Effector memory CD4-positive, alpha-beta T cell (primary cell): Measurements from ENCODE around the gene SGPP1.

Experiments
- DNase-seq, 3 donors: peaks; one replicate each; pipeline ENCODE4 v3.0.0-alpha.2; 2020
- H3K27ac ChIP-seq: 2 replicates; pipeline ENCODE4 v1.7.0; 2013; ENCODE audit warnings: mild to moderate bottlenecking, low read length, moderate library complexity; ENCODE audit not compliant: insufficient read depth, poor library complexity, severe bottlenecking
- H3K27me3 ChIP-seq: replicated peaks from 2 replicates; pipeline ENCODE4 v1.7.0; 2013; ENCODE audit warnings: mild to moderate bottlenecking, low read length; ENCODE audit not compliant: insufficient read depth, control insufficient read depth, poor library complexity, severe bottlenecking
- H3K36me3 ChIP-seq: 2 replicates; pipeline ENCODE4 v1.7.0; 2013; ENCODE audit warnings: mild to moderate bottlenecking, low read length, moderate library complexity; ENCODE audit not compliant: control insufficient read depth, insufficient read depth
- H3K4me1 ChIP-seq: 2 replicates; pipeline ENCODE4 v1.7.0; 2013; ENCODE audit warnings: low read length, mild to moderate bottlenecking; ENCODE audit not compliant: control insufficient read depth, insufficient read depth, poor library complexity, severe bottlenecking
- H3K4me3 ChIP-seq: 2 replicates; pipeline ENCODE4 v1.7.0; 2013; ENCODE audit warnings: low read length, low read depth, mild to moderate bottlenecking; ENCODE audit not compliant: insufficient read depth, poor library complexity, severe bottlenecking
- H3K9me3 ChIP-seq: 2 replicates; pipeline ENCODE4 v1.7.0; 2013; ENCODE audit warnings: mild to moderate bottlenecking, low read length, moderate library complexity; ENCODE audit not compliant: control insufficient read depth

SGPP1 gene

GRCh38 chr14:63727231-63727735, 582 bp downstream of the SGPP1 start:
- Histone ChIP-seq H3K4me1 (peaks cover 4% of the 10 kb centered on the region), H3K27ac (peak overlapping the region; percentile 82), H3K9me3 (no peaks in the 10 kb centered on the region), H3K4me3 (peak overlapping the region; percentile 98), H3K36me3 (no peaks in the 10 kb centered on the region), H3K27me3 (no peaks in the 10 kb centered on the region)
- peak in 1 of 3 donors; percentile 2 for DNase-seq

DNA sequence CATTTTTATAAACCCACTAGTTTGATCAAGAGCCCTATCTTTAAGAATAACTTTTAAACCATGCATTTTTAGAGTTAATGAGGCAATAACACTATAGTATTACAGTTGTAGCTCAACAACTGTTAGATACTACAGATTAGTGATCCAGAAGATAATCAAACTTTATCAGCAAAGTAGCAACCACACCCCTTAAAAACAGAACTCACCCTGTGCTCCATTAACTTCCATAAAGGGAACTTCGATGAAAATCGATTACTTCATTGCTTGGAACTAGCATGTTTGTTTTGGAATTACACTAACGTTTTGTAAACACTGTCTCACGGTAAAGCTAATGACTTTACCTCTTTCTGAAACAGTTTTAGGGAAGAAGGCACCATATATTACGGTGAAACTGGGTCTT, 1.4 kb downstream of the SGPP1 start:
- H3K27me3 ChIP-seq = no peaks in the 10 kb centered on the region
- H3K36me3 ChIP-seq = no peaks in the 10 kb centered on the region
- peaks cover 4% of the 10 kb centered on the region for H3K4me1 ChIP-seq
- H3K9me3 ChIP-seq = no peaks in the 10 kb centered on the region
- H3K27ac ChIP-seq = no peak overlapping the region
- peak overlapping the region; percentile 98 for H3K4me3 ChIP-seq
- no peak for DNase-seq

- no peak for DNase-seq
- Histone ChIP-seq H3K4me3 (peak overlapping the region; percentile 98), H3K9me3 (no peaks in the 10 kb centered on the region), H3K27me3 (no peaks in the 10 kb centered on the region), H3K4me1 (peaks cover 4% of the 10 kb centered on the region), H3K27ac (no peak overlapping the region), H3K36me3 (no peaks in the 10 kb centered on the region)
Measured at GRCh38 chr14:63725786-63726460, 1.9 kb downstream of the SGPP1 start.

DNA sequence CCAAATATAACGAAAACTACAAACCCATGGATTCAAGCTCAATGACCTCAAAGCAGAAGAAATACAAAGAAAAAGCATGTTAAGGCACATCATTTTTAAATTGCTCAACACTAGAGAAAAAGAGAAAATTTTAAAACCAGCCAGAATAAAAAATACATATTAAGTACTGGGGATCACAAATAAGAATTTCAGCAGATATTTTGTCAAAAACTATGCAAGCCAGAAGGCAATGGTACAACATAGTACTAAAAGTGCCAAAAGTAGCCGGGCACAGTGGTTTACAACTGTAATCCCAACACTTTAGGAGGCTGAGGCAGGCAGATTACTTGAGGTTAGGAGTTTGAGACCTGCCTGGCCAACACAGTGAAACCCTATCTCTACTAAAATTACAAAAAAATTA, 10.2 kb downstream of the SGPP1 start:
- H3K27me3 ChIP-seq = no peaks in the 10 kb centered on the region
- no peak for DNase-seq
- no peak overlapping the region for H3K27ac ChIP-seq
- H3K36me3 ChIP-seq = peaks cover 8% of the 10 kb centered on the region
- peaks cover 9% of the 10 kb centered on the region for H3K9me3 ChIP-seq
- no peaks in the 10 kb centered on the region for H3K4me1 ChIP-seq
- H3K4me3 ChIP-seq = no peak overlapping the region

GRCh38 chr14:63715360-63715759, 12.5 kb downstream of the SGPP1 start:
- H3K4me1 ChIP-seq = no peaks in the 10 kb centered on the region
- no peak overlapping the region for H3K27ac ChIP-seq
- H3K4me3 ChIP-seq = no peak overlapping the region
- peaks cover 8% of the 10 kb centered on the region for H3K36me3 ChIP-seq
- DNase-seq = no peak
- H3K9me3 ChIP-seq = peaks cover 9% of the 10 kb centered on the region
- no peaks in the 10 kb centered on the region for H3K27me3 ChIP-seq

DNA sequence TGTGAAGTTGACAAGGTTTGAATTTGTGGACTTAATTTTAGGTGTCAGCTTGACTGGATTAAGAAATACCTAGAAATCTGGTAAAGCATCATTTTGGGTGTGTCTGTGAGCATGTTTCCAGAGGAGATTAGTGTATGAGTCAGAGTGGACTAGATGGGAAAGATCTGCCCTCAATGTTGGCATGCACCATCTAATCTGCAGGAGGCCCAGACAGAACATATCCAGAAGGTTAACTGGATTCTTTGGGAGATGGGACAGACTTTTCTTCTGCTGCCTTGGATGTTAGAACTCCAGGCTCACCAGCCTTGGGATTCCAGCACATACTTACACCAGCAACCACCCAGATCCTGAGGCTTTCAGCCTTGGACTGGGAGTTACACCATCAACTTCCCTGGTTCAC, 14.1 kb downstream of the SGPP1 start:
- DNase-seq = no peak
- H3K27me3 ChIP-seq = no peaks in the 10 kb centered on the region
- H3K4me1 ChIP-seq = no peaks in the 10 kb centered on the region
- peaks cover 8% of the 10 kb centered on the region for H3K36me3 ChIP-seq
- peaks cover 9% of the 10 kb centered on the region for H3K9me3 ChIP-seq
- H3K27ac ChIP-seq = no peak overlapping the region
- H3K4me3 ChIP-seq = no peak overlapping the region

GRCh38 chr14:63713058-63713457, 14.8 kb downstream of the SGPP1 start:
- Histone ChIP-seq H3K4me1 (no peaks in the 10 kb centered on the region), H3K9me3 (peaks cover 9% of the 10 kb centered on the region), H3K27ac (no peak overlapping the region), H3K27me3 (no peaks in the 10 kb centered on the region), H3K36me3 (peaks cover 8% of the 10 kb centered on the region), H3K4me3 (no peak overlapping the region)
- DNase-seq = no peak

GRCh38 chr14:63712123-63712522, 15.7 kb downstream of the SGPP1 start:
- Histone ChIP-seq H3K36me3 (peaks cover 8% of the 10 kb centered on the region), H3K27me3 (no peaks in the 10 kb centered on the region), H3K4me1 (no peaks in the 10 kb centered on the region), H3K27ac (no peak overlapping the region), H3K9me3 (peaks cover 7% of the 10 kb centered on the region), H3K4me3 (no peak overlapping the region)
- no peak for DNase-seq

DNA sequence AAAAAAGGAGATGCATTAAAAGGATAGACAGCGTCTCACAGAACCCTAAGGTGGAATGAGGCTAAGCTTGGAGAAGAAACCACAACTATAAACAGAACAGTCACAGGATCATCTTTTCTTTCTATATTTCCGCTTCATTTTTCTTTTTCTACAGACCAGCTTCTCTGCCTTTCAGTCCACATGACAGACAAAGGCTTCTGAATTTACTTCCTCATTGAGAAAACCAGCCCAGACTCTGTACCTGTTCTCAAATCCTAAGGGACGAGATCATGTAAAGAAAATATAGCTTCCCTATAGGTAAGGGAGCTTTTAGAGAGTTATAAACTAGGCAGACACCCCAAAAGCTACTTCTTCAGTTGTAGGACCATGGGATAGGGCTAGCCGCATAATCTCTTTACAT, 17.4 kb downstream of the SGPP1 start:
- H3K4me1 ChIP-seq = no peaks in the 10 kb centered on the region
- DNase-seq = no peak
- peaks cover 2% of the 10 kb centered on the region for H3K36me3 ChIP-seq
- no peak overlapping the region for H3K4me3 ChIP-seq
- no peak overlapping the region for H3K27ac ChIP-seq
- no peaks in the 10 kb centered on the region for H3K9me3 ChIP-seq
- no peaks in the 10 kb centered on the region for H3K27me3 ChIP-seq

DNA sequence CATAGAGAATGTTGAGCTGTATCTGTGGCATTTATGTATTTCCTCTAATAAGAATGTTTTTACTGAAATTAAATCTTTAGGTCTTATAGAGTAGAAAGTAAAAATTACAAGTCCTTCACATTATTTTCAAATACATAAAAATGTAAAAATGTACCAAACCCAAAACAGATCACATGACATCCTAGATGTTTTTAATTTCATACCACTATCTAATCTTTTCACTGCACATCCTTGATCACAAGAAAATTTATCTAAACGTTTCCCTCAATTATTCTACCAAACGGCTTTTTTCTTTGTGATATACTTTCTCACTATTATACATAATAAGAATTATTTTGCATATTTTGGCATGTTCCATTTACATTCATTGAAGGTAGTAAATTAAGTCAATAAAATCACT, 18.3 kb downstream of the SGPP1 start:
- no peaks in the 10 kb centered on the region for H3K9me3 ChIP-seq

More for the DNA sequence above, 18.3 kb downstream of the SGPP1 start:
- Histone ChIP-seq H3K4me3 (no peak overlapping the region), H3K36me3 (no peaks in the 10 kb centered on the region), H3K4me1 (no peaks in the 10 kb centered on the region), H3K27me3 (no peaks in the 10 kb centered on the region), H3K27ac (no peak overlapping the region)
- no peak for DNase-seq
